Measurements from ENCODE around the gene DHRS7.

- TF ChIP-seq POLR2A (IDR thresholded peaks at IDR 0.05) (no peak), CTCF (IDR thresholded peaks at IDR 0.05) (no peak), POLR2AphosphoS5 (IDR thresholded peaks at IDR 0.05) (no peak)
These were observed 70.0 kb downstream of the DHRS7 start for GRCh38 chr14:60095231-60095630.

All from breast epithelium (tissue), 3 donors.